Posterior vena cava (tissue), 2 donors: ENCODE measurements around the gene PKIG. TPM values are rescaled to one million over a fixed set of nuclear protein-coding genes. Genes with fewer than 3 reads are reported as not detected.
"Not testable (repeated sequence)": the region's sequence is repeated elsewhere in the genome, so short reads cannot be mapped to it uniquely, and the experiment has no call there.

ENCODE experiments used
- DNase-seq: peaks from one replicate; pipeline ENCODE4 v3.0.0-alpha.2; 2020; ENCODE audit warnings: low spot score
- intact Hi-C, 2 donors: fragments of 100-400 bp; cut with DNase I; formaldehyde crosslinking; loops; one replicate each; pipeline versions ENCODE4 v1.14.1 to v1.14.2; 2022 to 2023
- total RNA-seq, 2 donors: library from RNA; stranded (reverse); fragmentation: NEBNext Ultra II Directional; extraction: Animal tissue kit (Norgen Biotek cat#: 25700); gene quantifications; one replicate each; pipeline ENCODE4 v1.2.1, GENCODE V29; 2021
- donor health status: DM: yes; HTN: yes; CAD: no.
- donor health status: DM: yes; HTN: yes; CAD: no.

The PKIG gene
- total RNA-seq, 2 donors from 2014 or later: 125 to 246 TPM

GRCh38 chr20:44566018-44566417 is 16.4 kb upstream of the PKIG start:
- DNase-seq: no peak
- intact Hi-C loops: no loop called here

GRCh38 chr20:44566811-44567210 is 15.6 kb upstream of the PKIG start:
- DNase-seq: no peak
- intact Hi-C loops: no loop called here

GRCh38 chr20:44570367-44570766 is 12.0 kb upstream of the PKIG start:
- intact Hi-C loops: no loop called here
- DNase-seq: no peak

- no peak for DNase-seq
- intact Hi-C loops: no loop called here
Measured at GRCh38 chr20:44571362-44571988, 10.9 kb upstream of the PKIG start.

- intact Hi-C loops: no loop called here
- DNase-seq: no peak
Measured at GRCh38 chr20:44572551-44573500, 9.6 kb upstream of the PKIG start.

- intact Hi-C loops: no loop called here
- DNase-seq: no peak
Measured at GRCh38 chr20:44573501-44573869, 8.9 kb upstream of the PKIG start.

- intact Hi-C loops: no loop called here
Measured at GRCh38 chr20:44574372-44574771, 8.0 kb upstream of the PKIG start.

GRCh38 chr20:44576297-44576696 is 6.1 kb upstream of the PKIG start:
- intact Hi-C loops: no loop called here
- no peak for DNase-seq

More at GRCh38 chr20:44574372-44574771, 8.0 kb upstream of the PKIG start:
- DNase-seq: no peak

GRCh38 chr20:44579313-44580081 is 2.9 kb upstream of the PKIG start:
- intact Hi-C loops: no loop called here
- no peak for DNase-seq

GRCh38 chr20:44580581-44581268 is 1.7 kb upstream of the PKIG start:
- intact Hi-C loops: no loop called here
- no peak for DNase-seq

GRCh38 chr20:44581515-44581914 is 864 bp upstream of the PKIG start:
- intact Hi-C loops: no loop called here
- DNase-seq: no peak

GRCh38 chr20:44583157-44583556 is 778 bp downstream of the PKIG start:
- DNase-seq: no peak
- intact Hi-C loops: no loop called here

- intact Hi-C loops: no loop called here
- DNase-seq: no peak
Measured at GRCh38 chr20:44584162-44584561, 1.8 kb downstream of the PKIG start.

GRCh38 chr20:44585057-44585963 is 2.9 kb downstream of the PKIG start:
- DNase-seq: no peak
- intact Hi-C loops: no loop called here

- DNase-seq: no peak
- intact Hi-C loops: no loop called here
Measured at GRCh38 chr20:44586289-44586911, 4.0 kb downstream of the PKIG start.

- intact Hi-C loops: no loop called here
- no peak for DNase-seq
Measured at GRCh38 chr20:44587035-44587980, 4.9 kb downstream of the PKIG start.

- DNase-seq, intact Hi-C loops: not testable (repeated sequence)
Measured at GRCh38 chr20:44588321-44588720, 5.9 kb downstream of the PKIG start.
